ENCODE results near the gene ATOSB. TPM values are rescaled to one million over a fixed set of nuclear protein-coding genes. Genes with fewer than 3 reads are reported as not detected.

The ATOSB gene
- total and polyA plus RNA-seq, 4 donors = 2.8 to 29.8 (median 5.6) TPM

- no peak for TF ChIP-seq HNF4G (IDR thresholded peaks at IDR 0.05)
Measured at GRCh38 chr9:35057271-35057620, 58.4 kb downstream of the ATOSB start (continued).

- TF ChIP-seq ZBTB33 (IDR thresholded peaks at IDR 0.05) (no peak), FOXA2 (IDR thresholded peaks at IDR 0.05) (no peak), MAX (IDR thresholded peaks at IDR 0.05) (no peak), GABPA (IDR thresholded peaks at IDR 0.05 in 1 of 2, conservative IDR thresholded peaks at IDR 0.05 in 1 of 2) (no peak)
- Histone ChIP-seq H3K27ac (ENCODE audit: low read depth in 1 of 2, low read length in 2 of 2) (no peak overlapping the region), H3K4me1 (ENCODE audit: control insufficient read depth in 4 of 4, insufficient read depth in 4 of 4, low read length in 3 of 4) (no peaks in the 10 kb centered on the region), H3K9ac (ENCODE audit: low read depth in 1 of 2, low read length in 2 of 2) (no peak overlapping the region), H3K4me3 (ENCODE audit: low read depth in 1 of 3, low read length in 3 of 3) (no peak overlapping the region), H3K36me3 (ENCODE audit: control insufficient read depth in 4 of 4, insufficient read depth in 3 of 4, low read depth in 1 of 4, low read length in 3 of 4) (peaks cover 31 to 73% (median 71%) of the 10 kb centered on the region in 4 donors), H3K27me3 (ENCODE audit: control insufficient read depth in 4 of 4, insufficient read depth in 4 of 4, low read length in 3 of 4) (no peaks in the 10 kb centered on the region), H3K9me3 (ENCODE audit: control insufficient read depth in 4 of 4, low read length in 3 of 4) (no peaks in the 10 kb centered on the region)
- 93% methylated on average over 9 of the region's 9 CpGs for WGBS
- no peak for DNase-seq (ENCODE audit: low spot score)
Measured at GRCh38 chr9:35056571-35057270, 58.9 kb downstream of the ATOSB start.

- no peaks in the 10 kb centered on the region for H3K9me3 ChIP-seq (ENCODE audit: control insufficient read depth in 4 of 4, low read length in 3 of 4)
- H3K27me3 ChIP-seq (ENCODE audit: control insufficient read depth in 4 of 4, insufficient read depth in 4 of 4, low read length in 3 of 4) = no peaks in the 10 kb centered on the region
- no peak for DNase-seq (ENCODE audit: low spot score)
- H3K4me3 ChIP-seq (ENCODE audit: low read depth in 1 of 3, low read length in 3 of 3) = no peak overlapping the region
- peaks cover 24 to 61% (median 59%) of the 10 kb centered on the region in 4 donors for H3K36me3 ChIP-seq (ENCODE audit: control insufficient read depth in 4 of 4, insufficient read depth in 3 of 4, low read depth in 1 of 4, low read length in 3 of 4)
- 97% methylated on average over 14 of the region's 14 CpGs for WGBS
- no peaks in the 10 kb centered on the region for H3K4me1 ChIP-seq (ENCODE audit: control insufficient read depth in 4 of 4, insufficient read depth in 4 of 4, low read length in 3 of 4)
- H3K27ac ChIP-seq (ENCODE audit: low read depth in 1 of 2, low read length in 2 of 2) = no peak overlapping the region
- H3K9ac ChIP-seq (ENCODE audit: low read depth in 1 of 2, low read length in 2 of 2) = no peak overlapping the region
- TF ChIP-seq GABPA (IDR thresholded peaks at IDR 0.05 in 1 of 2, conservative IDR thresholded peaks at IDR 0.05 in 1 of 2) (no peak), SP1 (IDR thresholded peaks at IDR 0.05) (no peak), ATF3 (IDR thresholded peaks at IDR 0.05) (no peak)
Measured at GRCh38 chr9:35054871-35055644, 60.6 kb downstream of the ATOSB start.

- no peaks in the 10 kb centered on the region for H3K9me3 ChIP-seq (ENCODE audit: control insufficient read depth in 4 of 4, low read length in 3 of 4)
- no peak overlapping the region for H3K4me3 ChIP-seq (ENCODE audit: low read depth in 1 of 3, low read length in 3 of 3)
- no peaks in the 10 kb centered on the region for H3K4me1 ChIP-seq (ENCODE audit: control insufficient read depth in 4 of 4, insufficient read depth in 4 of 4, low read length in 3 of 4)
- DNase-seq (ENCODE audit: low spot score) = no peak
- WGBS = 64% methylated on average over 5 of the region's 5 CpGs
- no peak for TF ChIP-seq REST (IDR thresholded peaks at IDR 0.05)
- no peak for TF ChIP-seq JUND (IDR thresholded peaks at IDR 0.05)
- TF ChIP-seq FOXA2 (IDR thresholded peaks at IDR 0.05) = no peak
- no peak for TF ChIP-seq HNF4A (conservative IDR thresholded peaks at IDR 0.05)
- no peak for TF ChIP-seq MAX (IDR thresholded peaks at IDR 0.05)
- TF ChIP-seq GABPA (IDR thresholded peaks at IDR 0.05 in 1 of 2, conservative IDR thresholded peaks at IDR 0.05 in 1 of 2) = no peak
- no peak for TF ChIP-seq RXRA (IDR thresholded peaks at IDR 0.05)
- no peak for TF ChIP-seq YY1 (IDR thresholded peaks at IDR 0.05)
- TF ChIP-seq HNF4G (IDR thresholded peaks at IDR 0.05) = no peak
- TF ChIP-seq ATF3 (IDR thresholded peaks at IDR 0.05) = no peak
- no peak for TF ChIP-seq RAD21 (IDR thresholded peaks at IDR 0.05)
- TF ChIP-seq FOXA1 (IDR thresholded peaks at IDR 0.05) = no peak
- no peak for TF ChIP-seq EGR1 (IDR thresholded peaks at IDR 0.05; ENCODE audit: low read depth in 2 of 2)
- no peak for TF ChIP-seq NR2F2 (IDR thresholded peaks at IDR 0.05)
- no peak overlapping the region for H3K9ac ChIP-seq (ENCODE audit: low read depth in 1 of 2, low read length in 2 of 2)
- H3K36me3 ChIP-seq (ENCODE audit: control insufficient read depth in 4 of 4, insufficient read depth in 3 of 4, low read depth in 1 of 4, low read length in 3 of 4) = peaks cover 17 to 58% (median 53%) of the 10 kb centered on the region in 4 donors
- no peaks in the 10 kb centered on the region for H3K27me3 ChIP-seq (ENCODE audit: control insufficient read depth in 4 of 4, insufficient read depth in 4 of 4, low read length in 3 of 4)
- no peak overlapping the region for H3K27ac ChIP-seq (ENCODE audit: low read depth in 1 of 2, low read length in 2 of 2)
Measured at GRCh38 chr9:35054185-35054835, 61.4 kb downstream of the ATOSB start.

All from liver (tissue), 9 donors.